Measurements from ENCODE around the gene SCFD2. TPM values are rescaled to one million over a fixed set of nuclear protein-coding genes. Genes with fewer than 3 reads are reported as not detected.

The SCFD2 gene
- total RNA-seq, 1 experiment from 2014 or later = 36.6 TPM

DNA sequence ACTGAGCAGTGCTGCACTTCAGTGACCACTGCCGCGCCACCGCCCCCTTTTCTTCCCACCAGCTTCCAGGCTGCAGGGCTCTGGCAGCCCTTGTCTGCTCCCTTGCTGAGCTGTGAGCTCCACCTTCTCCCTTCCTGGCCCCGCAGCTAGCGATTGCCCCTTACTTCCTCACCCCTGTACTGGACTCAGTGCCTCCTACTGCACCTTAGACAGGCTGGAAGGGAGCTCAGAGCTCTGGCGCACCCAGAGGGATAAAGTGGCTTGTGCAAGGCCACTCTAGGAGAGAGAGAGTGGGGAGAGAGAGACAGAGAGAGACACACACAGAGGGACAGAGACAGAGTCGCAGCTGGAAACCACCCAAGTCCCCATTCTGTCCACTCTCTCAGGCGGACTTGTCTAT is 497.7 kb downstream of the SCFD2 start:
- CTCF ChIA-PET = no interaction called here
- POLR2A ChIA-PET (ENCODE audit: unreplicated experiment) = no interaction called here
- H3K27me3 ChIP-seq (ENCODE audit: low read length) = no peaks in the 10 kb centered on the region
- TF ChIP-seq EZH2phosphoT487 (IDR thresholded peaks at IDR 0.05; ENCODE audit: borderline replicate concordance, low read length) = no peak
- TF ChIP-seq EZH2 (IDR thresholded peaks at IDR 0.05; ENCODE audit: low read length, unreplicated experiment) = no peak
- TF ChIP-seq, protein P1, sequence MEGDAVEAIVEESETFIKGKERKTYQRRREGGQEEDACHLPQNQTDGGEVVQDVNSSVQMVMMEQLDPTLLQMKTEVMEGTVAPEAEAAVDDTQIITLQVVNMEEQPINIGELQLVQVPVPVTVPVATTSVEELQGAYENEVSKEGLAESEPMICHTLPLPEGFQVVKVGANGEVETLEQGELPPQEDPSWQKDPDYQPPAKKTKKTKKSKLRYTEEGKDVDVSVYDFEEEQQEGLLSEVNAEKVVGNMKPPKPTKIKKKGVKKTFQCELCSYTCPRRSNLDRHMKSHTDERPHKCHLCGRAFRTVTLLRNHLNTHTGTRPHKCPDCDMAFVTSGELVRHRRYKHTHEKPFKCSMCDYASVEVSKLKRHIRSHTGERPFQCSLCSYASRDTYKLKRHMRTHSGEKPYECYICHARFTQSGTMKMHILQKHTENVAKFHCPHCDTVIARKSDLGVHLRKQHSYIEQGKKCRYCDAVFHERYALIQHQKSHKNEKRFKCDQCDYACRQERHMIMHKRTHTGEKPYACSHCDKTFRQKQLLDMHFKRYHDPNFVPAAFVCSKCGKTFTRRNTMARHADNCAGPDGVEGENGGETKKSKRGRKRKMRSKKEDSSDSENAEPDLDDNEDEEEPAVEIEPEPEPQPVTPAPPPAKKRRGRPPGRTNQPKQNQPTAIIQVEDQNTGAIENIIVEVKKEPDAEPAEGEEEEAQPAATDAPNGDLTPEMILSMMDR (conservative IDR thresholded peaks at IDR 0.05; ENCODE audit: low read depth, low read length) = no peak
- intact Hi-C loops (cut with micrococcal nuclease) = no loop called here
- BruUV-seq (replicated peaks) = no TSS peak
- no peak overlapping the region for H2AFZ ChIP-seq (ENCODE audit: low read length)
- no peak overlapping the region for H3K27ac ChIP-seq (ENCODE audit: low read length)
- H3K9ac ChIP-seq (ENCODE audit: low read length) = no peak overlapping the region
- no peak overlapping the region for H3K4me3 ChIP-seq (ENCODE audit: low read length)
- no peaks in the 10 kb centered on the region for H3K79me2 ChIP-seq (ENCODE audit: low read length)
- H3K4me2 ChIP-seq (ENCODE audit: low read length) = no peak overlapping the region
- no peaks in the 10 kb centered on the region for H3K9me3 ChIP-seq (ENCODE audit: low read length)
- no peaks in the 10 kb centered on the region for H3K9me2 ChIP-seq (replicated peaks; ENCODE audit: low read length)
- DNase-seq (no peak), ATAC-seq (0 out of 2 replicates have a peak, but pooled peaks have one; percentile 27)
- no peaks in the 10 kb centered on the region for H4K20me1 ChIP-seq (ENCODE audit: low read length)
- no peaks in the 10 kb centered on the region for H3K36me3 ChIP-seq (ENCODE audit: low read depth, low read length)
- H3F3A ChIP-seq (ENCODE audit: low read length, unreplicated experiment) = no peaks in the 10 kb centered on the region
- no peaks in the 10 kb centered on the region for H3K4me1 ChIP-seq (ENCODE audit: insufficient read depth, low read length)

DNA sequence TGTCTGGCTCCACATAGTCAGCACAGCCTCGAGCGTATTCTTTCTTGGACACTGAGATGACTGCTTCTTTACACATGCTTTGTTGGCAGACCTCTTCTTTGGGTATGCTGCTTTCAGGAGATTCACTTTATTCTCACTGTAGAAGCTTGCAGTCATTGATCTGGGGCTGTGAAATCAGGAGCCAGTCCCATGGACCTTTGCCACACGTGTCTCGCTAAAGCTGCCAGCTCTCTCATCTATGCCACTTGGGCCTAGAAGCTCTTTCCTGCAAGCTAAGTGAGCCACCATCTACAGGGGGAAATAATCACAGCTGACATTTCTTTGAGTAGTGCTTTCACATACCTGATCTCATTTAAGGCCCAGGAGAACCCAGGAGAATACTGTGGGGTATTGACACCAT is 498.7 kb downstream of the SCFD2 start:
- Histone ChIP-seq H3K79me2 (ENCODE audit: low read length) (no peaks in the 10 kb centered on the region), H4K20me1 (ENCODE audit: low read length) (no peaks in the 10 kb centered on the region), H3K9me2 (replicated peaks; ENCODE audit: low read length) (no peaks in the 10 kb centered on the region), H3K9ac (ENCODE audit: low read length) (no peak overlapping the region), H3K4me3 (ENCODE audit: low read length) (no peak overlapping the region), H3K36me3 (ENCODE audit: low read depth, low read length) (no peaks in the 10 kb centered on the region), H3F3A (ENCODE audit: low read length, unreplicated experiment) (no peaks in the 10 kb centered on the region), H3K4me1 (ENCODE audit: insufficient read depth, low read length) (peaks cover 5% of the 10 kb centered on the region), H3K4me2 (ENCODE audit: low read length) (no peak overlapping the region), H3K27me3 (ENCODE audit: low read length) (no peaks in the 10 kb centered on the region), H3K9me3 (ENCODE audit: low read length) (no peaks in the 10 kb centered on the region), H2AFZ (ENCODE audit: low read length) (no peak overlapping the region), H3K27ac (ENCODE audit: low read length) (no peak overlapping the region)
- TF ChIP-seq EZH2 (IDR thresholded peaks at IDR 0.05; ENCODE audit: low read length, unreplicated experiment) = no peak
- no peak for TF ChIP-seq EZH2phosphoT487 (IDR thresholded peaks at IDR 0.05; ENCODE audit: borderline replicate concordance, low read length)
- TF ChIP-seq, protein P1 (conservative IDR thresholded peaks at IDR 0.05; ENCODE audit: low read depth, low read length) = no peak
- intact Hi-C loops (cut with micrococcal nuclease) = no loop called here
- ChIA-PET POLR2A (ENCODE audit: unreplicated experiment) (no interaction called here), CTCF (no interaction called here)
- DNase-seq (no peak), ATAC-seq (no peak)
- BruUV-seq (replicated peaks) = no TSS peak

DNA sequence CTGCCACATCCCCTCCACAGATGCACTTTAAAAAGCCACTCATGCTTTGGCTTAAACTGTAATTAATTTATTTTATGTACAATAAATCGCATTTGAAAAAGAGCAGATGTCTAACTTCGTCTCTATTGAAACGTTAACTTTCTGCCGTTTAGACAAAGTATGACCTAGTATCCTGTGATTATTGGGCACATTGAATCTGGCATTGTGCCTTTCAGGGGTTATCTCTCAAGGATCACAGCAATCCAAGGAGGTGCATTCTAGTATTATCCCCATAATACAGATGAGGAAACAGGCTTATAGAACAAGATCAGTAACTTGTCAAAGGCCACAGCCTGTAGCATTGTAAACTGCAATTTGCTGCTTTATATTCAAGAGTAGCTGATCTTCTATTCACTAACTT is 499.1 kb downstream of the SCFD2 start:
- POLR2A ChIA-PET (ENCODE audit: unreplicated experiment) = no interaction called here

More for the DNA sequence above, 499.1 kb downstream of the SCFD2 start:
- Histone ChIP-seq H3K36me3 (ENCODE audit: low read depth, low read length) (no peaks in the 10 kb centered on the region), H3K79me2 (ENCODE audit: low read length) (no peaks in the 10 kb centered on the region), H3K27me3 (ENCODE audit: low read length) (no peaks in the 10 kb centered on the region), H3K4me2 (ENCODE audit: low read length) (no peak overlapping the region), H3K27ac (ENCODE audit: low read length) (no peak overlapping the region), H4K20me1 (ENCODE audit: low read length) (no peaks in the 10 kb centered on the region), H3K4me3 (ENCODE audit: low read length) (no peak overlapping the region), H3K9me2 (replicated peaks; ENCODE audit: low read length) (no peaks in the 10 kb centered on the region), H3K9me3 (ENCODE audit: low read length) (no peaks in the 10 kb centered on the region), H3K9ac (ENCODE audit: low read length) (no peak overlapping the region), H2AFZ (ENCODE audit: low read length) (no peak overlapping the region), H3K4me1 (ENCODE audit: insufficient read depth, low read length) (peaks cover 5% of the 10 kb centered on the region), H3F3A (ENCODE audit: low read length, unreplicated experiment) (no peaks in the 10 kb centered on the region)
- ATAC-seq = no peak
- intact Hi-C loops (cut with micrococcal nuclease) = no loop called here
- CTCF ChIA-PET = no interaction called here
- no peak for TF ChIP-seq EZH2 (IDR thresholded peaks at IDR 0.05; ENCODE audit: low read length, unreplicated experiment)
- TF ChIP-seq, protein P1 (conservative IDR thresholded peaks at IDR 0.05; ENCODE audit: low read depth, low read length) = no peak
- no peak for TF ChIP-seq EZH2phosphoT487 (IDR thresholded peaks at IDR 0.05; ENCODE audit: borderline replicate concordance, low read length)
- no peak for DNase-seq
- no TSS peak for BruUV-seq (replicated peaks)

All from PC-3 (cell line).